Measurements from ENCODE around the gene TAF1C. TPM values are rescaled to one million over a fixed set of nuclear protein-coding genes. Genes with fewer than 3 reads are reported as not detected.

Gene TAF1C
- total RNA-seq, 1 donor from 2014 or later: 80.2 TPM

DNA sequence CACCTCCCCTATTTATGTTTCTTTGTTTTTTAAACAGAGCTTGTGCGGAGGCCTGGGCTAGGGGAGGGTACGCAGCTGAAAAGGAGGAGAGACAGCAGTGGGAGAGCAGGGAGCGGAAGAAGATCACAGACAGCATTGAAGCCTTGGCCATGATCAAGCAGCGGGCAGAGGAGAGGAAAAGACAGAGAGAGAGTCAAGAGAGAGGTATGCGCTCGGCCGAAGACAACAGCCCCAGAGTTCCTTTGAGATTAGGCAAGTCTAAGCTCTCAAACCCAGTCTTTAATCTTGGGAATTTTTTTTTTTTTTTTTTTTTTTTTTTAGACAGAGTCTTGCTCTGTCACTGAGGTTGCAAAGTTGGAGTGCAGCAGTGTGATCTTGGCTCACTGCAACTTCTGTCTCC, 21.1 kb downstream of the TAF1C start:
- Histone ChIP-seq H3K4me1 (no peaks in the 10 kb centered on the region), H3K27me3 (peaks cover 21% of the 10 kb centered on the region), H3K27ac (no peak overlapping the region), H3K36me3 (no peaks in the 10 kb centered on the region), H3K4me3 (no peak overlapping the region), H3K9me3 (no peaks in the 10 kb centered on the region)
- intact Hi-C loops (cut with DNase I): no loop called here
- DNase-seq (no peak), ATAC-seq (no peak)
- TF ChIP-seq, protein P1, sequence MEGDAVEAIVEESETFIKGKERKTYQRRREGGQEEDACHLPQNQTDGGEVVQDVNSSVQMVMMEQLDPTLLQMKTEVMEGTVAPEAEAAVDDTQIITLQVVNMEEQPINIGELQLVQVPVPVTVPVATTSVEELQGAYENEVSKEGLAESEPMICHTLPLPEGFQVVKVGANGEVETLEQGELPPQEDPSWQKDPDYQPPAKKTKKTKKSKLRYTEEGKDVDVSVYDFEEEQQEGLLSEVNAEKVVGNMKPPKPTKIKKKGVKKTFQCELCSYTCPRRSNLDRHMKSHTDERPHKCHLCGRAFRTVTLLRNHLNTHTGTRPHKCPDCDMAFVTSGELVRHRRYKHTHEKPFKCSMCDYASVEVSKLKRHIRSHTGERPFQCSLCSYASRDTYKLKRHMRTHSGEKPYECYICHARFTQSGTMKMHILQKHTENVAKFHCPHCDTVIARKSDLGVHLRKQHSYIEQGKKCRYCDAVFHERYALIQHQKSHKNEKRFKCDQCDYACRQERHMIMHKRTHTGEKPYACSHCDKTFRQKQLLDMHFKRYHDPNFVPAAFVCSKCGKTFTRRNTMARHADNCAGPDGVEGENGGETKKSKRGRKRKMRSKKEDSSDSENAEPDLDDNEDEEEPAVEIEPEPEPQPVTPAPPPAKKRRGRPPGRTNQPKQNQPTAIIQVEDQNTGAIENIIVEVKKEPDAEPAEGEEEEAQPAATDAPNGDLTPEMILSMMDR (IDR thresholded peaks at IDR 0.05): no peak

DNA sequence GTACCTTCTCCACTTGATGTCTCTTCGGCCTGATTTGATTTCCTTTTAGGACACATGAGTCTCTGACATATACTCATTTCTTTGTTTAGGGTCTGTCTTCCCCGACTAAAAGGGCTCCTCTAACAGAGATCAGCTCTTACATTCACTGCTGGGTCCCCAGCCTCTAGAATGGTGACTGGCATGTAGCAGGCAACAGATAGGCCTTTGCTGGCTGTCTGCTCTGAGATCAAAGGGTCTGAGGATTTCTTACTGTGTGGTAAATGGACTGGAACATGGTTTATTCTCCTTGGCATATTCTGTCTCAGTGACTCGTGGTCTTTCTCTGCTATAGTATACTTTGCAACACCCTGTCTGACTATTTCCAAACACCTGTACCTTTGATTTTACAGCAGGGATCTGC, 25.1 kb downstream of the TAF1C start:
- Histone ChIP-seq H3K36me3 (no peaks in the 10 kb centered on the region), H3K4me1 (no peaks in the 10 kb centered on the region), H3K27me3 (peaks cover 23% of the 10 kb centered on the region), H3K4me3 (no peak overlapping the region), H3K27ac (no peak overlapping the region), H3K9me3 (no peaks in the 10 kb centered on the region)
- ATAC-seq (no peak), DNase-seq (no peak)
- TF ChIP-seq, protein P1 (IDR thresholded peaks at IDR 0.05): no peak
- intact Hi-C loops (cut with DNase I): no loop called here

DNA sequence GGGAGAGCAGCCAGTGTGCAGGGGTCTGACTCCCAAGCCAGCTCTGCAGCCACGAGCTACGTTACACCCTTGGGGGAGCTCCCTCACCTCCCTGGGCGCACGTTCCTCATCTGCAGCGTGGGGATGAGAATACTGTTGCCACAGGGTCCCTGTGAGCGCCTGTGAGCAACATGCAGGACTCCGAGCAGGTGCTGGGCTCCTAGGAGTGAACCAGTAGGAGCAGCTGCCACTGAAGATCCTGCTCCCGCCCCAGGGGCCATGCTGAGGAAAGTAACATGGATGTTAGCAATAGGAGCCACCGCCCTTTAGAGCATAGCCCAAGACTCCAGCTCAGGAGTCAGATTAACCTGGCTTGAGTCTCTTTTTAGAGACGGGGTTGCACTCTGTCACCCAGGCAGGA, 25.8 kb downstream of the TAF1C start:
- no peak overlapping the region for H3K27ac ChIP-seq
- H3K36me3 ChIP-seq: no peaks in the 10 kb centered on the region
- DNase-seq: peak; percentile 51
- H3K9me3 ChIP-seq: no peaks in the 10 kb centered on the region
- peaks cover 23% of the 10 kb centered on the region for H3K27me3 ChIP-seq
- peak; percentile 16 for ATAC-seq
- no peaks in the 10 kb centered on the region for H3K4me1 ChIP-seq
- H3K4me3 ChIP-seq: no peak overlapping the region
- TF ChIP-seq, protein P1 (IDR thresholded peaks at IDR 0.05): no peak
- intact Hi-C loops (cut with DNase I): no loop called here

DNA sequence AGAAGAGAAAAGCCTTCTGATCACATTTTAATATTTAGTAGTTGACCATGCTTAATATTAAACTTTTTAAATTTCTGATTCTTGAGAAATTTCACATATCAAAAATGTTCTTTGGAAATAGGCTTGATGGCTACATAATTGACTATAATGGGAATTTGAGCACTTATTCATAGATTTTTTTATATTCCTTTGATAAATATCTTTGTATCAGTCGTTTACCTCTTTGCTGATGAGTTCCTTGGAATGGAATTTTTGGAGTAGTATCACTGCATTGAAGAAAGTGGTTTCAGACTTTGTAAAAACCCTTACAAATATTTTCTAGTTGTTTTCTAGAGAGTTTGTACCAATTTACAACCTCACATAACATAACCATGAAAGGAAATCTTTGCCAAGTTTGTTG, 27.1 kb downstream of the TAF1C start:
- H3K27me3 ChIP-seq: peaks cover 23% of the 10 kb centered on the region
- H3K27ac ChIP-seq: no peak overlapping the region
- TF ChIP-seq, protein P1 (IDR thresholded peaks at IDR 0.05): no peak
- H3K4me3 ChIP-seq: no peak overlapping the region
- intact Hi-C loops (cut with DNase I): no loop called here
- no peaks in the 10 kb centered on the region for H3K9me3 ChIP-seq
- ATAC-seq (no peak), DNase-seq (no peak)
- no peaks in the 10 kb centered on the region for H3K4me1 ChIP-seq
- H3K36me3 ChIP-seq: no peaks in the 10 kb centered on the region

DNA sequence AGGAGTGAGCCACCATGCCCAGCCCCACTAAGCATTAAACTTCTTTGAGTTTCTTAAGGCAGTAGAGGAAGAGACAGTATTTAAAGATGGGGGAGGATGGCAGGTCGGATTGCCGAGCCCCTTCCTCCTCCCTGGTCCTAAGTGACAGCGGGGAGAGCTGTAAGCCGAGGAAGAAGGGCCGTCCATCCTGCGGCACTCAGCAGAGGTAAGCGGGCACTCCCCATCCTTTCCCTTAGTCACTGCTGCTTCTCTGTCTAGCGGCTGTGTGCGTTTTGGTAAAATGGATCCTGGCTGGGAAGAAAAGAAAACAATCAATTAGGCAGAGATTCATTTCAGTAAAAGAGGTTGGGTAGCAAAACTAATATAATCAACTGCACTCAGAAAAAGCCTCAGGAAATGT, 27.9 kb downstream of the TAF1C start:
- Histone ChIP-seq H3K27me3 (peaks cover 23% of the 10 kb centered on the region), H3K36me3 (no peaks in the 10 kb centered on the region), H3K4me3 (no peak overlapping the region), H3K27ac (no peak overlapping the region), H3K9me3 (no peaks in the 10 kb centered on the region), H3K4me1 (no peaks in the 10 kb centered on the region)
- intact Hi-C loops (cut with DNase I): no loop called here
- TF ChIP-seq, protein P1 (IDR thresholded peaks at IDR 0.05): no peak
- ATAC-seq (no peak), DNase-seq (peak; percentile 13)

DNA sequence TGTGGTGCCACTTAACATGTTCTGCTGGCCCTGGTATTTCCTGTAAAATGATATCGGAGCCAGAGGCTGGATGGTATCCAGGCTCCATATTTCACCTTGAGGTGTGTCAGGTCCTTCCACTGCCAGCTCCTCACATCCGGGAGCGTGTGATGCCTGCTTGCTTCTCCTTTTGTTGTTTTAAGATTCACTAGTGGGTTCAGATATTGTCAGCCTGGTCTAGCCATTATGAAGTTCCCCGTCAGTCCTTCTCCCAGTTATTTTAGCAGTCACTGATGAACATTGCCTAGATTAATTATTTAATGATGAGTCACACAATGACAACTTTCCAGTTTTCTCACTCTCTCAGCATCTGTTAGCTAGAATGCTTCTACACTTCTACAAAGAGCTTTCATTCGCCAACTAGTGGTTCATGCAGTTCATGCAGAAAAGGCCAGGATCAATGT, 30.5 kb downstream of the TAF1C start:
- no peak overlapping the region for H3K4me3 ChIP-seq
- DNase-seq: peak; percentile 11

More for the DNA sequence above, 30.5 kb downstream of the TAF1C start:
- H3K4me1 ChIP-seq: no peaks in the 10 kb centered on the region
- no peak for ATAC-seq
- no peak overlapping the region for H3K27ac ChIP-seq
- H3K9me3 ChIP-seq: no peaks in the 10 kb centered on the region
- TF ChIP-seq, protein P1 (IDR thresholded peaks at IDR 0.05): no peak
- H3K36me3 ChIP-seq: no peaks in the 10 kb centered on the region
- H3K27me3 ChIP-seq: peaks cover 18% of the 10 kb centered on the region
- intact Hi-C loops (cut with DNase I): no loop called here
